ENCODE data around the gene ZNF440. TPM values are rescaled to one million over a fixed set of nuclear protein-coding genes. Genes with fewer than 3 reads are reported as not detected.
"Not testable (repeated sequence)": the region's sequence is repeated elsewhere in the genome, so short reads cannot be mapped to it uniquely, and the experiment has no call there.

The ZNF440 gene
- total RNA-seq, 1 experiment from 2014 or later: 11.4 TPM

DNA sequence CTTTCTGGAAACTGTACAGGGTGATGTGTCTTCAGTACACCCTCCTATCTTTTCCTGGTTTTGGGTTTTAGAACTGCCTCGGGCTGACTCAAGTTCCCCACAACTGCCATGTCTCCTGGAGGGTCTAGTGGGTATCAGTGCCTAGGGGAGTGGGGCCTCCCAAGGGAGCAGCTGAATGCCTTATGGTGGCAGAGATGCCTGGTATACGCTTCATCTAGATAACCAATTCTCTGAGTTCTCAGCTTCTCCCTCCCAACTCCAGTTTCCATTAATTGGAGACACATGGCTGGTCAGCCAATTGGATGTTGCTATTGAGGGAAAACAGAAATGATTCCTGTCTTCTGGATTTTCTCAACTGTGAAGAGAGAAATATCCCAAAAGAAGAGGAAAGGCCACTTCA, 47.2 kb downstream of the ZNF440 start:
- H3K4me3 ChIP-seq (replicated peaks in 1 of 2; ENCODE audit: low read depth in 1 of 2, low read length in 2 of 2): no peak overlapping the region
- no peaks in the 10 kb centered on the region for H3K9me2 ChIP-seq (ENCODE audit: insufficient read depth)
- no peaks in the 10 kb centered on the region for H3K4me1 ChIP-seq (ENCODE audit: control insufficient read depth in 1 of 2, insufficient read depth in 2 of 2, low read length in 2 of 2)
- DNase-seq (ENCODE audit: low read depth, low spot score) (no peak), ATAC-seq (no peak)
- POLR2A ChIA-PET: no interaction called here
- no peak overlapping the region for H2AFZ ChIP-seq (ENCODE audit: low read depth, low read length, poor library complexity, severe bottlenecking)
- H3K79me2 ChIP-seq (ENCODE audit: insufficient read depth, low read length): no peaks in the 10 kb centered on the region
- no peaks in the 10 kb centered on the region for H3K36me3 ChIP-seq (ENCODE audit: control insufficient read depth in 1 of 2, insufficient read depth in 2 of 2, low read length in 2 of 2)
- H3K4me2 ChIP-seq (ENCODE audit: low read length): no peak overlapping the region
- H3K9me3 ChIP-seq (ENCODE audit: control insufficient read depth in 1 of 2, insufficient read depth in 1 of 2, low read depth in 1 of 2, low read length in 2 of 2): peaks cover 0 to 9% of the 10 kb centered on the region in 2 experiments; a peak in 2 of 4 replicates
- intact Hi-C loops (cut with micrococcal nuclease): no loop called here
- RAD21 ChIA-PET (ENCODE audit: low non-redundant PET in 1 of 2, low total read pairs in 2 of 2, uncharacterized antibody in 2 of 2, unreplicated experiment in 2 of 2): no interaction called here
- H3K9ac ChIP-seq (ENCODE audit: low read length): no peak overlapping the region
- TF ChIP-seq, protein P1, sequence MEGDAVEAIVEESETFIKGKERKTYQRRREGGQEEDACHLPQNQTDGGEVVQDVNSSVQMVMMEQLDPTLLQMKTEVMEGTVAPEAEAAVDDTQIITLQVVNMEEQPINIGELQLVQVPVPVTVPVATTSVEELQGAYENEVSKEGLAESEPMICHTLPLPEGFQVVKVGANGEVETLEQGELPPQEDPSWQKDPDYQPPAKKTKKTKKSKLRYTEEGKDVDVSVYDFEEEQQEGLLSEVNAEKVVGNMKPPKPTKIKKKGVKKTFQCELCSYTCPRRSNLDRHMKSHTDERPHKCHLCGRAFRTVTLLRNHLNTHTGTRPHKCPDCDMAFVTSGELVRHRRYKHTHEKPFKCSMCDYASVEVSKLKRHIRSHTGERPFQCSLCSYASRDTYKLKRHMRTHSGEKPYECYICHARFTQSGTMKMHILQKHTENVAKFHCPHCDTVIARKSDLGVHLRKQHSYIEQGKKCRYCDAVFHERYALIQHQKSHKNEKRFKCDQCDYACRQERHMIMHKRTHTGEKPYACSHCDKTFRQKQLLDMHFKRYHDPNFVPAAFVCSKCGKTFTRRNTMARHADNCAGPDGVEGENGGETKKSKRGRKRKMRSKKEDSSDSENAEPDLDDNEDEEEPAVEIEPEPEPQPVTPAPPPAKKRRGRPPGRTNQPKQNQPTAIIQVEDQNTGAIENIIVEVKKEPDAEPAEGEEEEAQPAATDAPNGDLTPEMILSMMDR (IDR thresholded peaks at IDR 0.05 in 2 of 3, conservative IDR thresholded peaks at IDR 0.05 in 1 of 3; ENCODE audit: borderline replicate concordance in 1 of 3, insufficient read depth in 1 of 3, low read depth in 2 of 3, low read length in 2 of 3): no peak
- TF ChIP-seq, protein P2, sequence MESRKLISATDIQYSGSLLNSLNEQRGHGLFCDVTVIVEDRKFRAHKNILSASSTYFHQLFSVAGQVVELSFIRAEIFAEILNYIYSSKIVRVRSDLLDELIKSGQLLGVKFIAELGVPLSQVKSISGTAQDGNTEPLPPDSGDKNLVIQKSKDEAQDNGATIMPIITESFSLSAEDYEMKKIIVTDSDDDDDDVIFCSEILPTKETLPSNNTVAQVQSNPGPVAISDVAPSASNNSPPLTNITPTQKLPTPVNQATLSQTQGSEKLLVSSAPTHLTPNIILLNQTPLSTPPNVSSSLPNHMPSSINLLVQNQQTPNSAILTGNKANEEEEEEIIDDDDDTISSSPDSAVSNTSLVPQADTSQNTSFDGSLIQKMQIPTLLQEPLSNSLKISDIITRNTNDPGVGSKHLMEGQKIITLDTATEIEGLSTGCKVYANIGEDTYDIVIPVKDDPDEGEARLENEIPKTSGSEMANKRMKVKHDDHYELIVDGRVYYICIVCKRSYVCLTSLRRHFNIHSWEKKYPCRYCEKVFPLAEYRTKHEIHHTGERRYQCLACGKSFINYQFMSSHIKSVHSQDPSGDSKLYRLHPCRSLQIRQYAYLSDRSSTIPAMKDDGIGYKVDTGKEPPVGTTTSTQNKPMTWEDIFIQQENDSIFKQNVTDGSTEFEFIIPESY (IDR thresholded peaks at IDR 0.05; ENCODE audit: extremely low read depth, insufficient replicate concordance, low read length): no peak
- TF ChIP-seq JUND (IDR thresholded peaks at IDR 0.05) (no peak), TCF7L2 (IDR thresholded peaks at IDR 0.05; ENCODE audit: borderline replicate concordance, extremely low read depth, insufficient read depth, insufficient read length) (no peak), CEBPB (IDR thresholded peaks at IDR 0.05; ENCODE audit: low read depth) (no peak)
- CTCF ChIA-PET: no interaction called here
- H3K27me3 ChIP-seq (ENCODE audit: insufficient read depth, low read length): no peaks in the 10 kb centered on the region
- H3K27ac ChIP-seq (ENCODE audit: low read depth, low read length): no peak overlapping the region
- BruUV-seq (replicated peaks): no TSS peak
- H4K20me1 ChIP-seq (ENCODE audit: insufficient read depth): no peaks in the 10 kb centered on the region

DNA sequence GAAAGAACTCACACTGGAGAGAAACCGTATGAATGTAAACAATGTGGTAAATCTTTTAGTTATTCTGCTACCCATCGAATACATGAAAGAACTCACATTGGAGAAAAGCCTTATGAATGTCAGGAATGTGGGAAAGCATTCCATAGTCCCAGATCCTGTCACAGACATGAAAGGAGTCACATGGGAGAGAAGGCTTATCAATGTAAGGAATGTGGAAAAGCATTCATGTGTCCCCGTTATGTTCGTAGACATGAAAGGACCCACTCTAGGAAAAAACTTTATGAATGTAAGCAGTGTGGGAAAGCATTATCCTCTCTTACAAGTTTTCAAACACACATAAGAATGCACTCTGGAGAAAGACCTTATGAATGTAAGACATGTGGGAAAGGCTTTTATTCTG, 53.7 kb downstream of the ZNF440 start:
- H3K36me3 ChIP-seq (ENCODE audit: control insufficient read depth in 1 of 2, insufficient read depth in 2 of 2, low read length in 2 of 2); BruUV-seq (replicated peaks); CTCF ChIA-PET; H3K9ac ChIP-seq (ENCODE audit: low read length); H3K9me2 ChIP-seq (ENCODE audit: insufficient read depth); H3K27me3 ChIP-seq (ENCODE audit: insufficient read depth, low read length); intact Hi-C loops (cut with micrococcal nuclease); DNase-seq (ENCODE audit: low read depth, low spot score); H4K20me1 ChIP-seq (ENCODE audit: insufficient read depth); H3K4me2 ChIP-seq (ENCODE audit: low read length); H2AFZ ChIP-seq (ENCODE audit: low read depth, low read length, poor library complexity, severe bottlenecking); RAD21 ChIA-PET (ENCODE audit: low non-redundant PET in 1 of 2, low total read pairs in 2 of 2, uncharacterized antibody in 2 of 2, unreplicated experiment in 2 of 2); H3K79me2 ChIP-seq (ENCODE audit: insufficient read depth, low read length); H3K27ac ChIP-seq (ENCODE audit: low read depth, low read length); H3K4me3 ChIP-seq (replicated peaks in 1 of 2; ENCODE audit: low read depth in 1 of 2, low read length in 2 of 2); H3K4me1 ChIP-seq (ENCODE audit: control insufficient read depth in 1 of 2, insufficient read depth in 2 of 2, low read length in 2 of 2); POLR2A ChIA-PET; ATAC-seq: not testable (repeated sequence)
- peaks cover 9 to 27% of the 10 kb centered on the region in 2 experiments; a peak in 3 of 4 replicates for H3K9me3 ChIP-seq (ENCODE audit: control insufficient read depth in 1 of 2, insufficient read depth in 1 of 2, low read depth in 1 of 2, low read length in 2 of 2)
